ENCODE data around the gene PRSS53. TPM values are rescaled to one million over a fixed set of nuclear protein-coding genes. Genes with fewer than 3 reads are reported as not detected.

PRSS53 gene
- total and polyA plus RNA-seq, 2 donors from 2014 or later = 0.99 to 2.6 TPM

DNA sequence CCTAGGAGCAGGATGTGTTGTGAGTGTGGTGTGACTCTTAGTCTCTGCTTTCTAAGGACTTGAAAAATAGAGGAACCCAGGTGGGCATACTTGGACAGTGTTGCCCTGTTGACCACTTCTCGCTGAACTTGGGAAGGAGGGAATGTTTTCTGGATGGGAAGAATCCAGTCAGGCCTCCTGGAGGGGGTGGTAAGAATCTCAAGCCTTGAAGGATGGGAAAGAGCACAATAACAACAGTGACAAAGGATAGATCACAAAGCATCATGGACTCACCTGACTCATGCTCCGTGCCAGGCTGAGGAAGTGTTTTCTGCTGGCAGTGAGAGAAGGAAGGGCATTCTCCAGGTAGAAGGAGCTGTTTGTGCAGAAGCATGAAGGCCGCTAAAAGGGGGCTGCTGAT lies 37.1 kb upstream of the PRSS53 start:
- H3K9ac ChIP-seq (ENCODE audit: low read length in 3 of 3) = no peak overlapping the region
- no peak overlapping the region for H3K4me3 ChIP-seq (ENCODE audit: low read length in 3 of 3)
- TF ChIP-seq, protein P1, sequence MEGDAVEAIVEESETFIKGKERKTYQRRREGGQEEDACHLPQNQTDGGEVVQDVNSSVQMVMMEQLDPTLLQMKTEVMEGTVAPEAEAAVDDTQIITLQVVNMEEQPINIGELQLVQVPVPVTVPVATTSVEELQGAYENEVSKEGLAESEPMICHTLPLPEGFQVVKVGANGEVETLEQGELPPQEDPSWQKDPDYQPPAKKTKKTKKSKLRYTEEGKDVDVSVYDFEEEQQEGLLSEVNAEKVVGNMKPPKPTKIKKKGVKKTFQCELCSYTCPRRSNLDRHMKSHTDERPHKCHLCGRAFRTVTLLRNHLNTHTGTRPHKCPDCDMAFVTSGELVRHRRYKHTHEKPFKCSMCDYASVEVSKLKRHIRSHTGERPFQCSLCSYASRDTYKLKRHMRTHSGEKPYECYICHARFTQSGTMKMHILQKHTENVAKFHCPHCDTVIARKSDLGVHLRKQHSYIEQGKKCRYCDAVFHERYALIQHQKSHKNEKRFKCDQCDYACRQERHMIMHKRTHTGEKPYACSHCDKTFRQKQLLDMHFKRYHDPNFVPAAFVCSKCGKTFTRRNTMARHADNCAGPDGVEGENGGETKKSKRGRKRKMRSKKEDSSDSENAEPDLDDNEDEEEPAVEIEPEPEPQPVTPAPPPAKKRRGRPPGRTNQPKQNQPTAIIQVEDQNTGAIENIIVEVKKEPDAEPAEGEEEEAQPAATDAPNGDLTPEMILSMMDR (IDR thresholded peaks at IDR 0.05; ENCODE audit: borderline replicate concordance, extremely low read depth, insufficient read depth) = no peak
- DNase-seq = no peak
- peaks cover 6 to 23% (median 11%) of the 10 kb centered on the region in 3 donors for H3K36me3 ChIP-seq (ENCODE audit: control insufficient read depth in 2 of 3, insufficient read depth in 3 of 3, low read length in 3 of 3)
- FAIRE-seq = no peak
- intact Hi-C loops (cut with DNase I) = no loop called here
- H3K4me1 ChIP-seq (ENCODE audit: control insufficient read depth in 2 of 3, insufficient read depth in 2 of 3, low read depth in 1 of 3, low read length in 3 of 3) = peaks cover 0 to 25% (median 0%) of the 10 kb centered on the region in 3 donors
- H3K9me3 ChIP-seq (ENCODE audit: control insufficient read depth in 2 of 3, insufficient read depth in 1 of 3, low read length in 3 of 3) = no peaks in the 10 kb centered on the region
- no peaks in the 10 kb centered on the region for H3K27me3 ChIP-seq (ENCODE audit: control insufficient read depth, insufficient read depth, low read length)
- no peak overlapping the region for H3K27ac ChIP-seq (ENCODE audit: low read depth in 2 of 2, low read length in 2 of 2)

DNA sequence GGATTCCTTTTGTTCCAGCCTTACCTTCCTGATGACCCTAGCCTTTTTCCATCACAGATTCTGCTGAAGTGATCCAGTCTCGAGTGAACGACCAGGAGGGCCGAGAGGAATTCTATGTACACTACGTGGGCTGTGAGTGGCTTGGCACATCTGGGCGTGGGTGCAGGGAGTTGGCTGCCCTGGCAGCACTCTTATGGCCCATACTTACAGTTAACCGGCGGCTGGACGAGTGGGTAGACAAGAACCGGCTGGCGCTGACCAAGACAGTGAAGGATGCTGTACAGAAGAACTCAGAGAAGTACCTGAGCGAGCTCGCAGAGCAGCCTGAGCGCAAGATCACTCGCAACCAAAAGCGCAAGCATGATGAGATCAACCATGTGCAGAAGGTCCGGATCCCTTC lies 31.4 kb upstream of the PRSS53 start:
- H3K9ac ChIP-seq (ENCODE audit: low read length in 3 of 3) = no peak overlapping the region
- no peaks in the 10 kb centered on the region for H3K9me3 ChIP-seq (ENCODE audit: control insufficient read depth in 2 of 3, insufficient read depth in 1 of 3, low read length in 3 of 3)
- DNase-seq = no peak
- no peaks in the 10 kb centered on the region for H3K27me3 ChIP-seq (ENCODE audit: control insufficient read depth, insufficient read depth, low read length)
- intact Hi-C loops (cut with DNase I) = no loop called here
- TF ChIP-seq, protein P1 (IDR thresholded peaks at IDR 0.05; ENCODE audit: borderline replicate concordance, extremely low read depth, insufficient read depth) = no peak
- no peak overlapping the region for H3K27ac ChIP-seq (ENCODE audit: low read depth in 2 of 2, low read length in 2 of 2)
- H3K4me3 ChIP-seq (ENCODE audit: low read length in 3 of 3) = no peak overlapping the region
- H3K36me3 ChIP-seq (ENCODE audit: control insufficient read depth in 2 of 3, insufficient read depth in 3 of 3, low read length in 3 of 3) = peaks cover 5 to 19% (median 14%) of the 10 kb centered on the region in 3 donors
- FAIRE-seq = no peak
- H3K4me1 ChIP-seq (ENCODE audit: control insufficient read depth in 2 of 3, insufficient read depth in 2 of 3, low read depth in 1 of 3, low read length in 3 of 3) = peaks cover 4 to 11% (median 9%) of the 10 kb centered on the region in 3 donors

DNA sequence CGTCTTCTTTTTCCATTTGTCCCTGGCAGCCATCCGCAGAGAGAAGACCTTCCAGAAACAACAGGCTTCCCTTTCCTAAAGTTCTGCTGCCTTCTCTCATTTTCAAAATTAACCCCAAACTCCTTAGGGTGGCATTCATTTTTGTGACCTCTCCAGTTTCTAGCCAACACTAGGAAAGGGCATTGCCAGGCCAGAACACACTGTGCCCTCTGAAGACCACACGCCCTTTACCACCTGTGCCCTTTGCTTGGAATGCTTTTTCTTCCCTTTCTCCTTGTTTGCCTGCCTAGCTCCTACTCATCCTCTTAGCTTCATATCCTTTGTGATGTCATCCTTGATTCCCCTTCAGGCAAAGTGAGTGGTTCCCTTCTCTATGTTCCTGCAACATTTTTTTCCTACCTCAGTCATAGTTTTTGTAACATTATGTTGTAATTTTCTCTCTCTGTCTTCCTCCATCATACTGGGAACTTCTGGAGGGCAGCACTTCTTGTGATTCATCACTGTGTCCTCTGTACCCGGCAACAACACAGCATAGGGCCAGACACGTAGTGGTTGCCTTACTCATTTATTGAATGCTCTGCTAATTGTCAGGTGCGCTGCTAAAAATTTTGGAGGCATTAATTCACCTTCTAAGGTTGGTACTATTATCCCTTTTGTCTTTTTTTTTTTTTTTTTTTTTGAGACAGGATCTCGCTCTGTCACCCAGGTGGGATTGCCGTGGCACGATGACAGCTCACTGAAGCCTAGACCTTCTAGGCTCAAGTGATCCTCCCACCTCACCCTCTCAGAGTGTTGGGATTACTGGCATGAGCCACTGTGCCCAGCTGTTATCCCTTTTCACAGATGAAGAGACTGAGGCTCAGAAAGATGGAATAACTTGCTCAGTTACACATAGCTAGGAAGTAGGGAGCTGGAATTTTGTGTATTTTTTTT lies 29.7 kb upstream of the PRSS53 start:
- Histone ChIP-seq H3K9me3 (ENCODE audit: control insufficient read depth in 2 of 3, insufficient read depth in 1 of 3, low read length in 3 of 3) (no peaks in the 10 kb centered on the region), H3K4me3 (ENCODE audit: low read length in 3 of 3) (peak overlapping the region; percentile 76 to 85 (median 81)), H3K27ac (ENCODE audit: low read depth in 2 of 2, low read length in 2 of 2) (peak overlapping the region; percentile 96), H3K27me3 (ENCODE audit: control insufficient read depth, insufficient read depth, low read length) (no peaks in the 10 kb centered on the region), H3K4me1 (ENCODE audit: control insufficient read depth in 2 of 3, insufficient read depth in 2 of 3, low read depth in 1 of 3, low read length in 3 of 3) (peaks cover 4 to 13% (median 11%) of the 10 kb centered on the region in 3 donors), H3K9ac (ENCODE audit: low read length in 3 of 3) (peak overlapping the region; percentile 57 to 91 (median 69)), H3K36me3 (ENCODE audit: control insufficient read depth in 2 of 3, insufficient read depth in 3 of 3, low read length in 3 of 3) (peaks cover 5 to 19% (median 14%) of the 10 kb centered on the region in 3 donors)
- DNase-seq (no peak), FAIRE-seq (no peak)
- TF ChIP-seq, protein P1 (IDR thresholded peaks at IDR 0.05; ENCODE audit: borderline replicate concordance, extremely low read depth, insufficient read depth) = no peak
- intact Hi-C loops (cut with DNase I) = no loop called here

Data from kidney (tissue), 14 donors.